Cerebellar cortex (tissue), 1 donor: ENCODE measurements around the gene ARHGAP33.
A peak's percentile ranks its signal among the peaks of the same experiment; 100 is the strongest.

Source experiments
- DNase-seq: peaks from one replicate; pipeline ENCODE4 v3.0.0-alpha.2; 2015; ENCODE audit warnings: low spot score

The ARHGAP33 gene

GRCh38 chr19:35739275-35740107, 35.9 kb upstream of the ARHGAP33 start:
- no peak for DNase-seq

GRCh38 chr19:35740108-35740422, 35.3 kb upstream of the ARHGAP33 start:
- DNase-seq = no peak

DNA sequence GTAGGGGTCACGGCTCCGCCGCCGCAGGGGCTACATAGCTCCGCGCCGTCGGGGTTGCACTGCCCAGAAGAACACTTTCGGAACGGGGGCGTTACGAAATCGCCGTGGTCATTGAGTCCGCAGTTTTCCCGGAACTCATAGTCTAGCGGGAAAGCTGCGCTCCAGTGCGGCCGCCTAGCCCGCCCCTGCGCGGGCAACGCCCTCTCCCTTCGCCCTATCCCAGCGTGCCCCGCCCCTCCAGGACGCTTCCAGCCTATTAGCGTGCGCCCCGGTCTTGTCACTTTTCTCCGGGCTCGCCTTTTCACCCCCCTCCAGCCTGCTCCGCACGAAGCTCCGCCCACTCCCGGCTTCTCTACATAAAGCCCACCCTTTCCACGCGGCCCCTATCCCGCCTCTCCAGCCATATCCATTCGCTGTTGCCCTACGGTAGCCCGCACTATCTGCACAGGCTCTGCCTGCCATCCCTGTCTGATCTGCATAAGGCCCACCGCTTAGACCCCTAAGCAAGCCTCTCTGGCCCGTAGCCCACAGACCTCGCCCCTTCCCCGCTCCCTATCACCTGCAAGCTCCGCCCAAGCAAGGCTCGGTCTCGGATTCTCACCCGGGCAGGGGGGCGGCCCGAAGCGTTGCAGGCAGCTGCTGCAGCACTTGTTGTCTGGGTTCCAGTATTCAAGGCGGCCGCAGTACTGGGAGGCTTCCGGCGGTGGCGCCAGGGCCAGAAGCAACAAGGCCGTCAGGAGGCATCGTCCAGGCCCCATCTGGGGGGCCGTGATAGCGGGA, 34.8 kb upstream of the ARHGAP33 start:
- peak; percentile 98 for DNase-seq

- no peak for DNase-seq
Measured at GRCh38 chr19:35741203-35741515, 34.2 kb upstream of the ARHGAP33 start.

- no peak for DNase-seq
Measured at GRCh38 chr19:35742121-35742724, 33.1 kb upstream of the ARHGAP33 start, which contains the start of gene IGFLR1. Gene IGFLR1 (minus strand): TSS chr19:35742452. CDS start chr19:35741180, 1,272 bp downstream.

- DNase-seq = no peak
Measured at GRCh38 chr19:35743640-35744429, 31.5 kb upstream of the ARHGAP33 start.

- peak; percentile 98 for DNase-seq
Measured at GRCh38 chr19:35744430-35745327, 30.7 kb upstream of the ARHGAP33 start.

GRCh38 chr19:35745328-35746086, 29.9 kb upstream of the ARHGAP33 start, which contains the start of the genes PSENEN and U2AF1L4:
Gene PSENEN (plus strand): TSS chr19:35745651. CDS start chr19:35745931, 280 bp downstream.
Gene U2AF1L4 (minus strand): TSS chr19:35745418. CDS start chr19:35745391, 27 bp downstream.
- peak; percentile 100 for DNase-seq

GRCh38 chr19:35746087-35746462, 29.3 kb upstream of the ARHGAP33 start:
- DNase-seq = no peak

DNA sequence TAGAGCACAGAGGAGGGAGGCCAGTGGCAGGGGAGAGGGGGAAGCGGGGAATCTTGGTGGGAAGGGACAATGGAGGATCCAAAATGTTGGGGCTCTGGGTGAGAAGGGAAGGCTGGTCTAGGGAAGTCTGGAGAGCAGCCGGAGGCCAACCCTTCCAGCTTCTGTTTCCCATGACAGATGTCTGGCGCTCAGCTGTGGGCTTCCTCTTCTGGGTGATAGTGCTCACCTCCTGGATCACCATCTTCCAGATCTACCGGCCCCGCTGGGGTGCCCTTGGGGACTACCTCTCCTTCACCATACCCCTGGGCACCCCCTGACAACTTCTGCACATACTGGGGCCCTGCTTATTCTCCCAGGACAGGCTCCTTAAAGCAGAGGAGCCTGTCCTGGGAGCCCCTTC, 28.8 kb upstream of the ARHGAP33 start:
- DNase-seq = no peak

GRCh38 chr19:35748106-35749020, 27.0 kb upstream of the ARHGAP33 start, which contains the start of gene LIN37:
Gene LIN37 (plus strand): TSS chr19:35748576. CDS start chr19:35748725, 149 bp downstream.
- DNase-seq = peak; percentile 100

DNA sequence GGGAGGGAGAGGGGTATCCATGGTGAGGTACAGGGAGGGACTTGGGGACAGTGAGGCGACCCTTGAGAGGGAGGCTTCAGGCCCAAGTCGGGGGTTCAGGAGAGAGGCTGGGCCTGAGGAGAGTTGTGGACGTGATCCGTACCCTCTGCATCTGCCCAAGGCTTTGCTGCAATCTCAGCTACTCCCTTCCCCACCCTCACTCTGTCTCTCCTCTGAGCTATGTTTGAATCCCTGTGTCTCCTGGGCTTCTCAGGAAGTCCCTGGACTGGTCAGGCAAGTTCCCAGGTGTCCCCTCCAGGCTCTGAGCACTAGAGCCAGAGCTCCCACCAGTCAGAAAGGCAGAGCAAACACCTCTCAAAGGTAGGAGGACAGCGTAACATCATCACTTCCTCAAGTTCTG, 25.2 kb upstream of the ARHGAP33 start:
- no peak for DNase-seq

DNA sequence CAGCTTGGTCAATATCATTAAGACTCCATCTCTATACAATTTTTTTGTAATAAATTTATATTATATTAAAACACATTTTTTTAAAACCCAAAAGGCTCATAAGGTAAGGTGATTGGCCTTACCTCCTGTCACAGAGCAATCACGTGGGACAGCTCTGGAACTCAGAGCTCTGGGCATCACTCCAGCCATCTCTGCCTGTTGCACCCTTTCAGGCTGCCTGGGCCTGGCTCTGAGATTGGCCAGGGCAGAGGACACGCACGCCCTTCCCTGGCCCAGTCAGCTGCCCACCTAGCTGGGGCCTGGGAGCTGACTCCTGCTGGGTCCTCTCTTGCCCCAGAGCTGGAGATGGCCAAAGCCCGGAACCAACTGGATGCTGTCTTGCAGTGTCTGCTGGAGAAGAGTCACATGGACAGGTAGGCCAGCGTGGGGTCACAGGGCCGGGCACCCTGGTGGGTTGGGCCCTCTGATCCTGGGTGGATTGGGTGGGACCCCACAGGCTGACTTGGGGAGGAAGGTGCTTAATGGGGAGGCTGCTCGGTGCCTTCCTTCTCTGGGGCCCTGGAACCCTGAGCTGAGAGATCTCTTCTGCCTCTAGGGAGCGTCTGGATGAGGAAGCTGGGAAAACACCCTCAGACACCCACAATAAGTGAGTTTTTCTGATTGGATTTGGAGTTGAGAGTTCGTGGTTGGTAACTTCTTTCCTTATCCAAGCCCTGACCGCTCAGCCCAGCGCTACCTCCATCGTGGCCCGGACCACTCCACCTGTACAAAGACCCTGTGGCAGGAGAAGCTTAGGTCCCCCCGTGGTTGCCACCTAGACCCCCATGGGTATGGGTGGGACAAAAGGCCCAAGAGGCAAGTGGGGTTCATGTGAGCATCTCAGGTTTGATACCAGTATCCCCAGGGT, 23.3 kb upstream of the ARHGAP33 start:
- DNase-seq = no peak

- DNase-seq = no peak
Measured at GRCh38 chr19:35752746-35753350, 22.5 kb upstream of the ARHGAP33 start.

DNA sequence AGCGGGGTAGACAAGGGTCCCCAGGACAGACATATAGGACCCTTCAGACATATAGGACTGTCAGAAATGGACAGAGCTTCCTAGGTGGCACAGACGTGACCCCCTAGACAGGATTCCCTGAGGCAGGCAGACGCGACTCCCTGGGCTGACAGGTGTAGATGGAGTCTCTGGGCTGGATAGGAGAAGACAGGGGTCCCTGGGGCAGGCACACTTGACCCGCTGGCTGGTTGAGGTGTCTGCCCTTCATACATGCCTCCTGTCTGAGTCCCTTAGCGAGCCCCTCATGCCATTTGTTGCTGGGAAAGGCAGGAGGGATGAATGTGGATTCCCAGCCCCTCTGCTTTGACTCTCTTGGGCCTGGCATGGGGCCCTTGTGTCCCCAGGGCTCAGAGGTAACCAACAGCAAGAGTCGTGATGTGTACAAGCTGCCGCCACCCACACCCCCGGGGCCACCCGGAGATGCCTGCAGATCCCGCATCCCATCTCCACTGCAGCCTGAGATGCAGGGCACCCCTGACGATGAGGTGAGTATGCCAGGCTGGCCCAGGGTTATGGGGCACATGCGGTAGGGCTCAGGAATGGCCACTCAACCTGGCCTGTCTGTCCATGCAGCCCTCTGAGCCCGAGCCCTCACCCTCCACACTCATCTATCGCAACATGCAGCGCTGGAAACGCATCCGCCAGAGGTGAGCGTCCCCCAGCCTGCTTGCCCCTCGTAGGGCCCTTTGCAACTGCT, 21.6 kb upstream of the ARHGAP33 start:
- no peak for DNase-seq

GRCh38 chr19:35754370-35755130, 20.8 kb upstream of the ARHGAP33 start:
- DNase-seq = no peak
